ENCODE data around the gene MLH3.
A peak's percentile ranks its signal among the peaks of the same experiment; 100 is the strongest.

Gene MLH3

DNA sequence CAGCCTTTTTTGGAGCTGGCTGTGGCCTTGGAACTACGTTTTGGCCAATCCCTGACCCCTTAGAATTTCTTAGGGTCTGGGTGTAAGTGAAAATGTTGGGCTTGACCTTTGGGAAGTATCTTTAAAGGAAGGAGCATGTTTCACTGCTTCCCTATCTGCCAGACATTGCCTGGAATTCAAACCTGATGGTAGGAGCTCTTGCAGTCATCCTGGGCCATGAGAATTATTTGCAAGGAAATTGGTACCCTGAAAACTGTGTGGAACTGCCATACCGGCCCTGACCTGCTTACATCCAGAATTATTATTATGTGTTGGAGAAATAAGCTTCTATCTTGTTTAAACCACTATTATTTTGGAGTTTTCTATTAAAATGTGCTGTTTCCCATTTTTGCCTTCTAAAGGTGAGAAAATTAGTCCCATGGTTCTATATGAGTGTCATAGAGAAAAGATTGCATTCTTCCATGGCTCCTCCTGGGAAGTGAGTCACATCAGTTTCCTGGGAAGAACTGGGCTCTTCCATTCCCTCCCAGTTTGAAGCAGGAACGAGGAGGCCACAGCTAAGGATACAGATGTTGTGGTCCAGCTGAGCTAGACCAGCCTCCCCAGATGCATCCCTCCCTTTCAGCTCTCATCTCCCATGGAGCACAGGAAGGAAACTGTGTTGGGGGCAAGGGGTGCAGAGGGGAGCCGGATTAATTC is 86.3 kb downstream of the MLH3 start:
- peak; percentile 68 for DNase-seq (ENCODE audit: low read depth)
- TF ChIP-seq, protein P1, sequence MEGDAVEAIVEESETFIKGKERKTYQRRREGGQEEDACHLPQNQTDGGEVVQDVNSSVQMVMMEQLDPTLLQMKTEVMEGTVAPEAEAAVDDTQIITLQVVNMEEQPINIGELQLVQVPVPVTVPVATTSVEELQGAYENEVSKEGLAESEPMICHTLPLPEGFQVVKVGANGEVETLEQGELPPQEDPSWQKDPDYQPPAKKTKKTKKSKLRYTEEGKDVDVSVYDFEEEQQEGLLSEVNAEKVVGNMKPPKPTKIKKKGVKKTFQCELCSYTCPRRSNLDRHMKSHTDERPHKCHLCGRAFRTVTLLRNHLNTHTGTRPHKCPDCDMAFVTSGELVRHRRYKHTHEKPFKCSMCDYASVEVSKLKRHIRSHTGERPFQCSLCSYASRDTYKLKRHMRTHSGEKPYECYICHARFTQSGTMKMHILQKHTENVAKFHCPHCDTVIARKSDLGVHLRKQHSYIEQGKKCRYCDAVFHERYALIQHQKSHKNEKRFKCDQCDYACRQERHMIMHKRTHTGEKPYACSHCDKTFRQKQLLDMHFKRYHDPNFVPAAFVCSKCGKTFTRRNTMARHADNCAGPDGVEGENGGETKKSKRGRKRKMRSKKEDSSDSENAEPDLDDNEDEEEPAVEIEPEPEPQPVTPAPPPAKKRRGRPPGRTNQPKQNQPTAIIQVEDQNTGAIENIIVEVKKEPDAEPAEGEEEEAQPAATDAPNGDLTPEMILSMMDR (IDR thresholded peaks at IDR 0.05; ENCODE audit: low read length, missing control alignments): no peak
- no peak overlapping the region for H3K4me3 ChIP-seq (replicated peaks; ENCODE audit: low read depth, low read length)

Measured in fibroblast of pulmonary artery (primary cell).